DMS114 treated with DMSO at 0.1 percent for 48 hours (cell line): Measurements from ENCODE around the gene HMCN2.

Experiments used
- DNase-seq: peaks from one replicate; lab custom pipeline; 2025; ENCODE audit not compliant: unreplicated experiment; lab: John Stamatoyannopoulos, UW

Gene HMCN2

DNA sequence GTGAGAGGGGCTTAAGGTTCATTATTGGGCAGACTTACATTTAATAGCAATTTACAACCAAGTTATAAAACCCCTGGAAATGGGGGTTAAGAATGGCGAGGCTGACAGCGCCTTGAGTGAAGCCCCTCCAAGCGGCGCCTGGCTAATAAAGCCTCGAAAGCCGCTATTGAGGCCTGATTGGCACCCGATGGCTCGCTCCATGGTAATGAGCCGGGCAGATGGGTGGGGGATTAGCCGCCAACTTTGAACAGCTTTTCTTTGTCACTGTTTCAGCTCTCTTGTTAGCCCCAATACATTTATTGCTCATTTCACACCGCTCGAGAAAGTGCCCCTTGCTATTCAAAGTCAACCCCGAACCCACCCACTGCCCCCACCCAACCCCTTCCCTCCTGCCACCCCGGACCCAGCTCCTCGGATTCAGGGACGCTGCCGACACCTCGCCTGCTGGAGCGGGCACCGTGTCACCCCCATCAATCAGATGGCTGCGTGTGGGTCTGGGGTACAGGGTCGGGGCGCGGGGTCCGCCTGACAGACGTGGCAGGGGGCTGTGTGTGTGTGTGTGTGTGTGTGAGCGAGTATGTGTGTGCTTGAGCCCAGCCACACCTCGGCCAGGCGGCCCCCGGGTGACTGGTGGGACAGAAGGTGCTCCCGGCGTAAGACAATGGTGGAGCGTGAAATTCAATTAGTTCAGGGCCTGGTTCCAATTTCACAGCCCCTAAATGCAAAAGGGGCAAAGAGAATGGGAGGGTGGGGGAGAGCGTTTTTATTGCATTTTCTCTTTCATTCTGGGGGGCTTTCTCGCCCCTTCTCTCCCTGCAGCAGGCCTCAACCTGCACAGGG is 213.4 kb downstream of the HMCN2 start:
- DNase-seq, result no peak

DNA sequence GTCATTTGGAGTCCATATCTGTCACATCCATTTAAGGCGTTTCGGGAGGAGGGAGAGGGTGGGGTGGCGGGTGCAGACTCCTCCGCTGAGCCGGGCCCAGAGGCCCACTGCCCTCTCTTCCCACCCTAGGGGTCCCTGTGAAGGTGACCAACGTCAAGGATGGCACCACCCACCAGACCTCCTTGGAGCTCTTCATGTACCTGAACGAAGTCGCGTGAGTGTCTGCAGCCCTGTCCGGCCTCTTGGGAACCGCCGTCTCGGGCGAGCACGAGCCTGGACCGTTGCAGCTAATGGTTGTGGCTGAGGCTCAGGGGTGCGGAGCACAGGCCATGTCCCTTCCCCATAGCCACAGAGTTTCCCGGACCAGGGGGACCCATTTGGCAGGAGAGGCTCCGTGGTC is 214.0 kb downstream of the HMCN2 start:
- no peak for DNase-seq

DNA sequence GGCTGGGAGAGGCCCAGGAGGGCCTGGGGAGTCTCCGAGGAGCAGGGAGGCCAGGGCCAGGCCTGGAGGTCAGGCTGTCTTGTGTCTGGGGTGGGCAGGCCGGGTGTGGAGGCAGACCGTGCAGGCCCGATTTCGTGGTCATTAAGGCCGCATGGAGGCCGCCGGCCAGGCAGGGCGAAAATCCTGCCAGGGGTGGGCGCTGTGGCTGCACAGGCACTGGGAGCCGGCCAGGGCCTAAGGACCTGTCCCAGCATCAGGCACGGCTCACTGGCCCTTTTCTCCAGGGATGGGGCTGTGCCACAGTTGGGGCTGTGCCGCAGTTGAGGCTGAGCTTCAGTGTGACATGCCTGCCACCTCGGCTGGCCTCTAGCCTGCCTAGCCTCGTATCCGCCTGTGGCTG is 215.1 kb downstream of the HMCN2 start:
- no peak for DNase-seq

GRCh38 chr9:130482463-130482862 is 216.9 kb downstream of the HMCN2 start:
- no peak for DNase-seq

DNA sequence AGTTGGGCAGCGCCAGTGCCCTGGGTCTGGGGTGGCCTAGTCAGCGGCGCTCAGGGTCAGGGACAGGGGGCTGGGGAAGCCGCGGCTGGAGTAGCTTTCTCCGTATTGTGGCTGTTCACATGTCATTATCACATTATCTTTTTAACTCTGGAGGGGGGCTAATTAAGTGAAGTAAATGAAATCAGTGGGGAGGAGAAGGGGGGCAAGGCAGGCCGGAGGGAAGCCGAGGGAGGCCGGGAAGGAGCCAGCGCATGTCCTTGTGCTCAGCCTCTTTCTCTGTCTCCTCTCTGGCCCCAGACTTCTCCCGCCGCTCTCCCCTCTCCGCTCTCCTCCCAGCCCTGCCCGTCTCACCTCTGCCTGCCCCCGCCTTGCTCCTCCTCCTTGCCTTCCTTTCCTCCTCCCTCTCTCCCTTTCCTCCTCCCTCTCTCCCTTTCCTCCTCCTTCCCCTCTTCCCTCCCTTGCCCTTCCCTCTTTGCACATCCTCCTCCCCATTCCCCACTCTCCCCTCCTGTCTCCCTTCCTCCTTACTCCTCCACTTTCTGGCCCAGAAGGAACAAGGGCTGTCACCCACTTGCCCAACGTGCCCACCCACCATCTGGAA is 217.9 kb downstream of the HMCN2 start:
- DNase-seq, result no peak
